ENCODE results near the gene CTNNA3. TPM values are rescaled to one million over a fixed set of nuclear protein-coding genes. Genes with fewer than 3 reads are reported as not detected.

Gene CTNNA3
- total RNA-seq, 1 donor from 2014 or later: 129 TPM

DNA sequence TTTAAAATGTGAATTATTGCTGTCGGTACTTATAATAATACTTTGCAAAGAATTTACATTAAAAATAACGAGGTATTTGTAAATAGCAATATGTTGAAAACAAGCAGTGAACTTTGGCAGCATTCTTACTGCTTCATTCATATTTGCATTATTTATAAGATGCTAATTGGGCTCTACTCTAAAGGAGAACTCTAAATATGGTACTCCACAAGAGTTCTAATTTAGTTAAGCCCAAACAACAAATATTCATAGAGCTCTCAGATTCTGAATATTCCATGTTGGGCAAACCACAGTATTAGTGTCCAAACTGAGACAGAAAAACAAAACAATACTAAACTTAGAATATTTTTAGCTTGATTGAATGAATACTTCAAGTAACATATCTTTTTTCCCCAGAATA is 1674.6 kb downstream of the CTNNA3 start:
- intact Hi-C loops (cut with DNase I): no loop called here
- no peak for ATAC-seq (ENCODE audit: poor library complexity)
- no peak for DNase-seq

DNA sequence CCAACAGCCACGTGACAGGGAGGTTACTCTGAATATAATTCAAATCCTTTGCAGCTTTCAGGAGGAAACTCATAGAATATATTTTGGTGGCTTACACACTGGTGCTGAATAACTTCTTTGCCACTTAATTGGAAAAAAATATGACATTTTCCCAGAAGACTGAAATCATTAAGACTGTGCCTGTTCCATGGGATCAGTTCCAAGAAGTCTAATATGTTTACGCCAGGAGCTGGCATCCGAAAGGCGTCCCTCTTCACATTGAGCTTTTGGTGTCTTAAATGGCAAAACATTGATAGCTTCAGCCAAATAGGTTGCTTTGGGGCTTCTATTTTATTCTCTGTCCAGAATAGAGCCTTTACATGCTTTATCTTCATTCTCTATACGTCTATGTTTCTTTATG is 1687.8 kb downstream of the CTNNA3 start:
- DNase-seq: no peak
- intact Hi-C loops (cut with DNase I): no loop called here
- no peak for ATAC-seq (ENCODE audit: poor library complexity)

- ATAC-seq (ENCODE audit: poor library complexity) (no peak), DNase-seq (no peak)
- intact Hi-C loops (cut with DNase I): no loop called here
Measured at GRCh38 chr10:66006411-66006810, 1689.6 kb downstream of the CTNNA3 start.

GRCh38 chr10:65993451-65993850 is 1702.5 kb downstream of the CTNNA3 start:
- DNase-seq: no peak
- intact Hi-C loops (cut with DNase I): no loop called here
- no peak for ATAC-seq (ENCODE audit: poor library complexity)

DNA sequence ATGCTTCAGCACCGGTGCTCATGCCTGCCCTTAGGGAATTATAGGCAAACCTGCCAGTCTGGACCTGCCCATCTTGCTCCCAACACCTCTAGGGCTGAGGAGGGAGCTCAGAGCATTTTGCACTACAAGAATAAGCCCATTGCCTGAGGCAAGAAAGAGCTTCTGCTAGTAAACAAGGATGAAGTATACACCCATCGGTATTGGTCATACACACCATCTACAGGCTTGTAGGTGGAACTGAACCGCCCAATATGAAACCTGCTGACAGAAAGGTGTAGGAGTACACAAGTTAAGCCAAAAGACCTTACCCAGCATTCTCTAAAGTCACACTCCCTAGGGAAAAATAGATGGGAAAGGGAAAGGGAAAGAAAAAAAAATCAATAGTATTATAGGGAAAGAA is 1727.1 kb downstream of the CTNNA3 start:
- ATAC-seq (ENCODE audit: poor library complexity): no peak
- intact Hi-C loops (cut with DNase I): no loop called here

DNA sequence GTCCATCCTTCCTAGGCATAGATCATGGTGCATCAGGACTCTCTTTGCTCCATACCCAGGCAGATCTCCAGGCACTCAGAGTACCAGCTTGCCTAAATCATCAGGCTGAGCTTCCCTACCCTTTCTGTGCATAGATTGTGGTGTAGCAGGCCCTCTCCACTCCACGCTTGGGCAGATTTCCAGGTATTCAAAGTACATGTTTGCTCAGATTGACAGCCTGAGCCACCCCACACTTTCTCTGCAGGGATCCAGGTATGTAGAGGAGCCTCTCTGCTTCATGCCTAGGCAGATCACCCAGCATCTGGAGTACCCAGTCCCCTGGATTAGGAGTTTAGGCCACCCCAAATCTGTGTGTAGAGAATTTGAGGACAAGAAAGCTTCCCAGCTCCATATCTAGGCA is 1727.6 kb downstream of the CTNNA3 start:
- DNase-seq (no peak), ATAC-seq (ENCODE audit: poor library complexity) (no peak)
- intact Hi-C loops (cut with DNase I): no loop called here

More for the DNA sequence above, 1727.1 kb downstream of the CTNNA3 start:
- DNase-seq: no peak

- intact Hi-C loops (cut with DNase I): no loop called here
- DNase-seq (no peak), ATAC-seq (ENCODE audit: poor library complexity) (no peak)
Measured at GRCh38 chr10:65964205-65964604, 1731.8 kb downstream of the CTNNA3 start.

GRCh38 chr10:65952086-65952485 is 1743.9 kb downstream of the CTNNA3 start:
- intact Hi-C loops (cut with DNase I): no loop called here
- ATAC-seq (ENCODE audit: poor library complexity): no peak
- DNase-seq: no peak

GRCh38 chr10:65950075-65950474 is 1745.9 kb downstream of the CTNNA3 start:
- DNase-seq: no peak
- ATAC-seq (ENCODE audit: poor library complexity): no peak
- intact Hi-C loops (cut with DNase I): no loop called here

GRCh38 chr10:65949526-65949925 is 1746.5 kb downstream of the CTNNA3 start:
- ATAC-seq (ENCODE audit: poor library complexity): no peak
- no peak for DNase-seq
- intact Hi-C loops (cut with DNase I): no loop called here

GRCh38 chr10:65945061-65945460 is 1750.9 kb downstream of the CTNNA3 start:
- DNase-seq (no peak), ATAC-seq (ENCODE audit: poor library complexity) (no peak)
- intact Hi-C loops (cut with DNase I): no loop called here

DNA sequence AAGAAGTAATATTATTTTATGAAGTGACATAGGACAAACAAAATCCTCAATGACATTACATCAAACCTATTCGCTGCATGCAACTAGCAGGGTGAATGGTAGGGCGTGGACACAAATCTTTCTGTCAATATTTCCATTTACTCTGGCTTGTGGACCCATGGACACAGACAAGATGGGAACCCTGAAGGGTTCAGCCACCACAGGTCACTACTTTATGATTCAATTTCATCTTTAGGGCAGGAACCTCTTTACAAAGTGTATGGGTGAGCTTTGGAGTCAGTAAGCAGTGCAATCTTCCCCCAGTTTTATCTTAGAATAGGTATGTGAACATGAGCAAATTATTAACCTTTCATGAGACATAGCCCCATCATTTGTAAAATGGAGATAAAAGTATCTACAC is 1752.5 kb downstream of the CTNNA3 start:
- ATAC-seq (ENCODE audit: poor library complexity): no peak
- no peak for DNase-seq
- intact Hi-C loops (cut with DNase I): no loop called here

GRCh38 chr10:65940816-65941662 is 1755.0 kb downstream of the CTNNA3 start:
- intact Hi-C loops (cut with DNase I): no loop called here
- DNase-seq (no peak), ATAC-seq (ENCODE audit: poor library complexity) (no peak)

GRCh38 chr10:65940105-65940504 is 1755.9 kb downstream of the CTNNA3 start:
- intact Hi-C loops (cut with DNase I): no loop called here
- ATAC-seq (ENCODE audit: poor library complexity) (no peak), DNase-seq (no peak)

GRCh38 chr10:65931291-65932070 is 1764.5 kb downstream of the CTNNA3 start:
- intact Hi-C loops (cut with DNase I): no loop called here

DNA sequence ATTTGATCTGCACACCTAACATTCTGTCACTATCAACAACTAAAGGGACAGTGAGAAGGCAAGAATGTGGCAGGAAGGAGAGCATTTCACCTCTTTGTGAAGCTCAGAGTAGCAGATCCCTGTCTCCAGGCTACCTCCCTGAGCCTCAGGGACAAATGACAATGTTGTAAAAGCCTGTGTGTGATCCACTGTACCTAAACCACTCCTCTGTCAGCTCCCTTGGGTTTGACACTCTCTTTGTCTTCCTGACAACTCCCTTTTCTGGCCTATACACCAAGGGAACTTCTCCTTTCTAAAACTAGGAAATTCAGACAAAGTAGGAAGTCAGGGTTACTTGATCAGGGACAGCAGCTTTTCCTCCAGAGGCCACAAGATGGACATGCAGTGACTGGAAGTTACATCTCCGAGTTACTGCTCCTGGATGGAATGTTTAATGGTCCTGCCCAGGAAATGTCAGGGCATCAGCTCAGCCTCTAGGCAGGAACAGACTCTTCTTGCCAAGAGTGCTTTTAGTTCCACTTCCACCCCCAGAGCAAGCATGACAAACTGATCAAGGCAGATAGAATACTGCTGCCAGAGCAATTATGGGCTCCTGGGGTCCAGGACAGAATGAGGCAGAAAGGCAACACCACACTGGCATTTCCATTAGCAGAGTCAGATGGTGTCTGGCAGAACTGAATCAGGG is 1784.7 kb downstream of the CTNNA3 start:
- intact Hi-C loops (cut with DNase I): no loop called here
- DNase-seq (no peak), ATAC-seq (ENCODE audit: poor library complexity) (no peak)

More at GRCh38 chr10:65931291-65932070, 1764.5 kb downstream of the CTNNA3 start:
- DNase-seq (no peak), ATAC-seq (ENCODE audit: poor library complexity) (no peak)

DNA sequence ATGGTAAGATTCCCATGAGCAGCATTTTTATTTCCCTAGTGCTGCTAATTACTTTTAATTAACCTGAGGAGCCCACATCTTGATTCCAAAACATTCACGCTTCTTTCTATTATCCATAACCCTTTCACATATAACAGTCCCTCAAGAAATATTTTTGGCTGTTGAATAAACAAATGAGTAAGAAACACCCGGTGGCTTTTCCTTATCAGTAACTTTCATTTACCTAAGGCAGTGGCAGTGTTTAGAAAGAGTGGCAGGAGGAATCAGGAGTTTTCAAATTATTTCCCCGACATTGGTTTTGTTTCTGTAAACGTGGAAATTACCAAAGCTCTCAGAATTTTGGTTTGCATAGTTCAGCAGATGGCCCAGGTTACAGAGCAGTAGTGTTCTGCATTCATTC is 1785.8 kb downstream of the CTNNA3 start:
- intact Hi-C loops (cut with DNase I): no loop called here
- DNase-seq (no peak), ATAC-seq (ENCODE audit: poor library complexity) (no peak)

GRCh38 chr10:65907199-65907712 is 1788.7 kb downstream of the CTNNA3 start:
- no peak for ATAC-seq (ENCODE audit: poor library complexity)
- intact Hi-C loops (cut with DNase I): no loop called here

DNA sequence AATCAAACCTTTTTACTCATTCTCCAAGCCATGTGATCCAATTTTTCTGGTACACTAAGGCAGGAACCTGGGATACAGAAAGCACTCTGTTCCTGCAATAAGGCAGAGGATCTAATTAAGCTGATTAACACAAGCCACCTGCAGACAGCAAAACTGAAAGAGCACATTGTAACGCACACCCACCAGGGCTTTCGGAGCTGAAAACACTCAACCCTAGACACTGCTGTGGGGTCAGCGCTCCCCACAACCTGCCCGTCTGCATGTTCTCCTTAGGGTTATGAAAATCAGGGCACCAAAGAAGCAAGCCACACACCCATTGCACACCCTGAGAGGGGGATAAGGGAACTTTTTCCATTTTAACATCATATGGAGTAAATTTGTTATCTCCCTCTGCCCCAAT is 1792.4 kb downstream of the CTNNA3 start:
- intact Hi-C loops (cut with DNase I): no loop called here
- ATAC-seq (ENCODE audit: poor library complexity): no peak
- no peak for DNase-seq

More at GRCh38 chr10:65907199-65907712, 1788.7 kb downstream of the CTNNA3 start:
- no peak for DNase-seq

Data from Right ventricle myocardium superior (tissue), 1 donor.